Measurements from ENCODE around the gene FCRL4.
"Not testable (repeated sequence)": the region's sequence is repeated elsewhere in the genome, so short reads cannot be mapped to it uniquely, and the experiment has no call there.

FCRL4 gene

GRCh38 chr1:157548081-157548480 is 49.8 kb downstream of the FCRL4 start:
- DNase-seq, result not testable (repeated sequence)

- DNase-seq, result no peak
These were observed 55.2 kb downstream of the FCRL4 start for GRCh38 chr1:157542676-157543075.

GRCh38 chr1:157540852-157541251 is 57.0 kb downstream of the FCRL4 start:
- no peak for DNase-seq

GRCh38 chr1:157540160-157540748 is 57.6 kb downstream of the FCRL4 start:
- no peak for DNase-seq

GRCh38 chr1:157539568-157539967 is 58.3 kb downstream of the FCRL4 start:
- DNase-seq, result no peak

- no peak for DNase-seq
These were observed 65.3 kb downstream of the FCRL4 start for GRCh38 chr1:157532569-157532968.

GRCh38 chr1:157523774-157524493 is 74.0 kb downstream of the FCRL4 start:
- no peak for DNase-seq
